H9 (cell line): ENCODE results near the gene STK35. TPM values are rescaled to one million over a fixed set of nuclear protein-coding genes. Genes with fewer than 3 reads are reported as not detected.

Source experiments
- DNase-seq: peaks from one replicate; pipeline ENCODE4 v3.0.0-alpha.2; 2017
- H2AFZ ChIP-seq: one replicate; pipeline ENCODE4 v1.6.1; 2013; ENCODE audit warnings: mild to moderate bottlenecking, low read length, control low read depth, moderate library complexity
- H2AK5ac ChIP-seq: 2 replicates; pipeline ENCODE4 v1.6.1; 2013; ENCODE audit warnings: low read length, control low read depth, mixed read lengths; ENCODE audit not compliant: insufficient read length
- H2BK120ac ChIP-seq: one replicate; pipeline ENCODE4 v1.6.1; 2013; ENCODE audit warnings: low read depth, mild to moderate bottlenecking, low read length, control low read depth, inconsistent platforms; ENCODE audit not compliant: poor library complexity, severe bottlenecking
- H2BK12ac ChIP-seq: 2 replicates; pipeline ENCODE4 v1.6.1; 2013; ENCODE audit warnings: low read length, control low read depth, mixed read lengths, low read depth; ENCODE audit not compliant: insufficient read length
- H2BK15ac ChIP-seq: 2 replicates; pipeline ENCODE4 v1.6.1; 2013; ENCODE audit warnings: low read depth, low read length, control low read depth
- H2BK20ac ChIP-seq: one replicate; pipeline ENCODE4 v1.6.1; 2013; ENCODE audit warnings: low read depth, mild to moderate bottlenecking, low read length, control low read depth, inconsistent platforms; ENCODE audit not compliant: poor library complexity, severe bottlenecking
- H2BK5ac ChIP-seq: 2 replicates; pipeline ENCODE4 v1.6.1; 2013; ENCODE audit warnings: low read length, control low read depth, mixed read lengths; ENCODE audit not compliant: insufficient read length
- H3K14ac ChIP-seq: 2 replicates; pipeline ENCODE4 v1.6.1; 2013; ENCODE audit warnings: low read length, control low read depth; ENCODE audit not compliant: insufficient read depth
- H3K18ac ChIP-seq: 2 replicates; pipeline ENCODE4 v1.6.1; 2013; ENCODE audit warnings: low read depth, mild to moderate bottlenecking, mixed read lengths, low read length, control low read depth; ENCODE audit not compliant: insufficient read length
- H3K23ac ChIP-seq: 2 replicates; pipeline ENCODE4 v1.6.1; 2013; ENCODE audit warnings: low read length, control low read depth, mixed read lengths, low read depth; ENCODE audit not compliant: insufficient read length
- H3K23me2 ChIP-seq: 2 replicates; pipeline ENCODE4 v1.6.1; 2013; ENCODE audit warnings: low read depth, mild to moderate bottlenecking, mixed read lengths, low read length, control low read depth; ENCODE audit not compliant: insufficient read length, poor library complexity, severe bottlenecking
- H3K27ac ChIP-seq: 2 replicates; pipeline ENCODE4 v1.5.1; 2013; ENCODE audit warnings: low read length, control low read depth, mixed read lengths, low read depth; ENCODE audit not compliant: insufficient read length
- H3K27me3 ChIP-seq: 2 replicates; pipeline ENCODE4 v1.6.1; 2013; ENCODE audit warnings: low read length, control low read depth, inconsistent platforms; ENCODE audit not compliant: insufficient read depth
- H3K4ac ChIP-seq: 2 replicates; pipeline ENCODE4 v1.6.1; 2013; ENCODE audit warnings: low read depth, mild to moderate bottlenecking, control low read depth, inconsistent platforms, low read length, moderate library complexity
- H3K4me1 ChIP-seq: 2 replicates; pipeline ENCODE4 v1.6.1; 2013; ENCODE audit warnings: low read length, control low read depth, inconsistent platforms; ENCODE audit not compliant: insufficient read depth
- H3K4me2 ChIP-seq: 2 replicates; pipeline ENCODE4 v1.6.1; 2013; ENCODE audit warnings: low read length, control low read depth, mixed read lengths; ENCODE audit not compliant: insufficient read length, insufficient read depth
- H3K56ac ChIP-seq: 2 replicates; pipeline ENCODE4 v1.6.1; 2013; ENCODE audit warnings: low read depth, mild to moderate bottlenecking, mixed read lengths, low read length, control low read depth; ENCODE audit not compliant: insufficient read length
- H3K79me1 ChIP-seq: 2 replicates; pipeline ENCODE4 v1.6.1; 2013; ENCODE audit warnings: low read depth, mild to moderate bottlenecking, moderate library complexity, low read length, control low read depth, inconsistent platforms; ENCODE audit not compliant: insufficient read depth, poor library complexity, severe bottlenecking
- H3K79me2 ChIP-seq: 2 replicates; pipeline ENCODE4 v1.6.1; 2013; ENCODE audit warnings: low read length, control low read depth, inconsistent platforms; ENCODE audit not compliant: insufficient read depth
- H3K9ac ChIP-seq: 2 replicates; pipeline ENCODE4 v1.6.1; 2013; ENCODE audit warnings: low read length, control low read depth, mixed read lengths; ENCODE audit not compliant: insufficient read length; ENCODE audit errors: extremely low read depth
- H3K9me3 ChIP-seq: one replicate; pipeline ENCODE4 v1.6.1; 2013; ENCODE audit warnings: low read depth, low read length, inconsistent platforms; ENCODE audit not compliant: control insufficient read depth
- H3T11ph ChIP-seq: one replicate; pipeline ENCODE4 v1.6.1; 2013; ENCODE audit warnings: mild to moderate bottlenecking, low read length, control low read depth, inconsistent platforms
- H4K20me1 ChIP-seq: one replicate; pipeline ENCODE4 v1.6.1; 2013; ENCODE audit not compliant: control insufficient read depth, insufficient read length, insufficient read depth
- H4K5ac ChIP-seq: 2 replicates; pipeline ENCODE4 v1.6.1; 2013; ENCODE audit warnings: low read depth, mild to moderate bottlenecking, mixed read lengths, low read length, control low read depth; ENCODE audit not compliant: insufficient read length
- H4K8ac ChIP-seq: replicated peaks from 2 replicates; pipeline ENCODE4 v1.6.1; 2013; ENCODE audit warnings: low read length, control low read depth, mixed read lengths, low read depth; ENCODE audit not compliant: insufficient read length
- H4K91ac ChIP-seq: 2 replicates; pipeline ENCODE4 v1.6.1; 2013; ENCODE audit warnings: low read depth, mild to moderate bottlenecking, moderate library complexity, mixed read lengths, low read length, control low read depth; ENCODE audit not compliant: insufficient read length
- H3K27ac Mint-ChIP-seq, 3 experiments: 2 replicates in 2 of 3; 3 replicates in 1 of 3; pipeline ENCODE4 v1.8.0; 2020 to 2021; ENCODE audit warnings: mixed read lengths in 3 of 3, mild to moderate bottlenecking in 1 of 3, moderate library complexity in 1 of 3
- H3K27me3 Mint-ChIP-seq: 2 replicates; pipeline ENCODE4 v1.8.0; 2021; ENCODE audit warnings: low read depth, mild to moderate bottlenecking, moderate library complexity, mixed read lengths
- H3K36me3 Mint-ChIP-seq, 3 experiments: 2 replicates in 2 of 3; 3 replicates in 1 of 3; pipeline ENCODE4 v1.8.0; 2020 to 2021; ENCODE audit warnings: low read depth in 3 of 3, mixed read lengths in 3 of 3; ENCODE audit not compliant: insufficient read depth in 1 of 3
- H3K4me1 Mint-ChIP-seq, 2 experiments: 2 replicates each; pipeline ENCODE4 v1.8.0; 2020; ENCODE audit warnings: mixed read lengths in 2 of 2
- H3K4me3 Mint-ChIP-seq, 2 experiments: 2 replicates in 1 of 2; 3 replicates in 1 of 2; pipeline ENCODE4 v1.8.0; 2020 to 2021; ENCODE audit warnings: mild to moderate bottlenecking in 2 of 2, mixed read lengths in 2 of 2, moderate library complexity in 1 of 2
- H3K9me3 Mint-ChIP-seq, 2 experiments: 2 replicates in 1 of 2; 3 replicates in 1 of 2; pipeline ENCODE4 v1.8.0; 2020; ENCODE audit warnings: mild to moderate bottlenecking in 2 of 2, mixed read lengths in 2 of 2, moderate library complexity in 1 of 2
- WGBS: extraction: QIAGEN DNeasy Blood & Tissue Kit; methylation state at CpG from one replicate; pipeline ENCODE4 v1.1.7; 2013; ENCODE audit warnings: missing lambda C conversion rate, low lambda C conversion rate, mixed read lengths; ENCODE audit not compliant: insufficient read length; ENCODE audit errors: extremely low coverage; 5-methylcytosine and 5-hydroxymethylcytosine counted together
- total RNA-seq: library from RNA; stranded (reverse); gene quantifications from 2 replicates; pipeline ENCODE4 v1.2.1, GENCODE V29; 2021
- TF ChIP-seq, protein P1 (sequence below): fragments of 200-600 bp; sonication (generic); conservative IDR thresholded peaks from 3 replicates; pipeline ENCODE4 v1.8.0; 2021; ENCODE audit warnings: antibody characterized with exemption, mild to moderate bottlenecking

Gene STK35
- total RNA-seq, 1 experiment from 2014 or later = 66.2 TPM

DNA sequence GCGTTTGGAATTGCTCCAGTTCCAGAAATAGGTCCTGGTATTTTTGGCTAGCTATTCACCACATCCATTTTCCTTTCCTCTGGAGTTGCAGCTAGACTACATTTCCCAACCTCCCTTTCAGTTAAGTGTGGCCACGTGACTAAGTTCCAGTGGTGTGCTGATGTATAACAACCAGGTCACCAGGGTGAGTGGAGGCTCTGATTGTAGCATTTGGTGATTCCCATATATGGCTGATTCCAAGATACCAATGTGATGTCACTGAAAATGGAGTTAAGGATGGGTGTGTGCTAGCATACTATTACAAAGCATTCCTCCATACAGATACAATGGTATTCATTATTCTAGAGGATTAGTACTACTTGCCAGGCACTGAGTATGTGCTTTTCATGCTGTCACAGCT is 49.7 kb upstream of the STK35 start:
- no peak overlapping the region for H3K4me3 Mint-ChIP-seq
- Histone ChIP-seq H4K20me1 (no peaks in the 10 kb centered on the region), H2BK20ac (no peak overlapping the region), H3K4ac (no peak overlapping the region), H3K4me1 (no peaks in the 10 kb centered on the region), H3K9me3 (no peaks in the 10 kb centered on the region), H3K79me1 (no peaks in the 10 kb centered on the region), H2BK12ac (no peak overlapping the region), H4K5ac (no peak overlapping the region), H4K8ac (no peak overlapping the region), H3K79me2 (no peaks in the 10 kb centered on the region), H3K9ac (no peak overlapping the region), H3K14ac (no peak overlapping the region), H3K18ac (no peak overlapping the region), H3K56ac (no peak overlapping the region), H2BK5ac (no peak overlapping the region), H3K23ac (no peak overlapping the region), H2AFZ (no peak overlapping the region), H3K27ac (no peak overlapping the region), H4K91ac (no peak overlapping the region), H2BK15ac (no peak overlapping the region), H3K23me2 (no peaks in the 10 kb centered on the region), H3K4me2 (no peak overlapping the region), H2BK120ac (no peak overlapping the region), H3K27me3 (no peaks in the 10 kb centered on the region; the same call in 1 of the 2 replicates), H2AK5ac (no peak overlapping the region), H3T11ph (no peak overlapping the region)
- no peak for DNase-seq
- no CpG with 5 or more reads among the region's 2 CpGs for WGBS
- peaks cover 0 to 6% of the 10 kb centered on the region in 2 experiments; a peak in 1 of 5 replicates for H3K9me3 Mint-ChIP-seq
- peaks cover 0 to 5% of the 10 kb centered on the region in 2 experiments; a peak in 1 of 4 replicates for H3K4me1 Mint-ChIP-seq
- H3K27me3 Mint-ChIP-seq = peaks cover 17% of the 10 kb centered on the region
- TF ChIP-seq, protein P1, sequence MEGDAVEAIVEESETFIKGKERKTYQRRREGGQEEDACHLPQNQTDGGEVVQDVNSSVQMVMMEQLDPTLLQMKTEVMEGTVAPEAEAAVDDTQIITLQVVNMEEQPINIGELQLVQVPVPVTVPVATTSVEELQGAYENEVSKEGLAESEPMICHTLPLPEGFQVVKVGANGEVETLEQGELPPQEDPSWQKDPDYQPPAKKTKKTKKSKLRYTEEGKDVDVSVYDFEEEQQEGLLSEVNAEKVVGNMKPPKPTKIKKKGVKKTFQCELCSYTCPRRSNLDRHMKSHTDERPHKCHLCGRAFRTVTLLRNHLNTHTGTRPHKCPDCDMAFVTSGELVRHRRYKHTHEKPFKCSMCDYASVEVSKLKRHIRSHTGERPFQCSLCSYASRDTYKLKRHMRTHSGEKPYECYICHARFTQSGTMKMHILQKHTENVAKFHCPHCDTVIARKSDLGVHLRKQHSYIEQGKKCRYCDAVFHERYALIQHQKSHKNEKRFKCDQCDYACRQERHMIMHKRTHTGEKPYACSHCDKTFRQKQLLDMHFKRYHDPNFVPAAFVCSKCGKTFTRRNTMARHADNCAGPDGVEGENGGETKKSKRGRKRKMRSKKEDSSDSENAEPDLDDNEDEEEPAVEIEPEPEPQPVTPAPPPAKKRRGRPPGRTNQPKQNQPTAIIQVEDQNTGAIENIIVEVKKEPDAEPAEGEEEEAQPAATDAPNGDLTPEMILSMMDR = no peak
- no peaks in the 10 kb centered on the region for H3K36me3 Mint-ChIP-seq
- H3K27ac Mint-ChIP-seq = no peak overlapping the region
